HUDEP-2 (cell line): Measurements from ENCODE around the gene PSMG2.
A peak's percentile ranks its signal among the peaks of the same experiment; 100 is the strongest.
"Not testable (repeated sequence)": the region's sequence is repeated elsewhere in the genome, so short reads cannot be mapped to it uniquely, and the experiment has no call there.

Experiments used
- DNase-seq, 76 experiments: peaks; one replicate each; lab custom pipeline; 2025; ENCODE audit not compliant: unreplicated experiment in 76 of 76; lab: John Stamatoyannopoulos, UW

The PSMG2 gene

DNA sequence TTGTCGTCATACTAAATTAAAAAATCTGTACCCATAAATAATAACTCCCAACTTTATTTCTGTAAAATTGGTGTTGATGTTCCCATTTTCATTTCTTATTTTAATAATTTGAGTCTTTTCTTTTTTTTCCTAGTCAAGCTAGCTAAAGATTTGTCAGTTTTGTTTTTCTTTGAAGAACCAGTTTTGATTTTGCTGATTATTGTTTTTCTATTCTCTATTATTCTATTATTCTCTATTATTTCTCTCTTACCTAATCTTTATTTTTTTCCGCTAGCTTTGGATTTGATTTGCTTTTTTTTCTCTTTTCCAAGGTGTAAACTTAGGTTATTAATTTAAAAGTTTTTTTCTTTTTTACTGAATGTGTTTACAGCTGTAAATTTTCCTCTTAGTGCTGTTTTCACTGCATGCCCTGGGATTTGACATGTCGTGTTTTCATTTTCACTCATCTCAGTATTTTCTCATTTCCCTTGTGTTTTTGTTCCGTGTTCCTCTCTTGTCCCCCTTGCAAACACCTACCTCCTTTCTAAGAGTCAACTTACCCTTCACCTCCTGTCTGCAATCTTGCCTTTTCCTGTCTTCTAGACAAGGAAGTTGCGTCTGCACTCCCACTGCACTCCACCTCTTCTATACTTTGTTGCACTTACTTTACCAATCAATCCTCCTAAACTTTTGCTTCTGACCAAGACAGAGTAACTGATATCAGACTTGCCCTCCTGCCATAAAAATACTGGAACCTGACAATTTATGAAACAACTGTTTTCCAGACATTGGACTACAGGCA, 18.8 kb downstream of the PSMG2 start:
- no peak for DNase-seq

DNA sequence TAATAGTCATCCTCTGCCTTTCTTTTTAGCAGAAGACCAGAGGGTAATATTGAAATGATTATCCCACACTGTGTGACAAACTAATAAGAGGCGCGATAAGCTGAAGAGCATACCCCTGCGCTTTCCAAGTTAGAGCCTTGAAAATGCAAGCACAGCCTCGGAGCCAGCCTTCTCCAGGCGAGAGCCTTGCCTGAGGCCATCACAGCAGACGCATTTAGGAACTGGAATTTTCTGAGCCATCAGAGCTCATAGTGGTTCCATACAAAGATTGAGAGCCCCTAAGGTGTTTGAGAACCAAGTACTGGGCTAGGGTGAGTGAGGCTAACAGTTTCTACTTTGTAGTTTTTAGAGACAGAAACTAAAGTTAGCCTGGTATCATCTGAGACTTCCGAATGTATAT, 19.9 kb downstream of the PSMG2 start:
- no peak for DNase-seq

DNA sequence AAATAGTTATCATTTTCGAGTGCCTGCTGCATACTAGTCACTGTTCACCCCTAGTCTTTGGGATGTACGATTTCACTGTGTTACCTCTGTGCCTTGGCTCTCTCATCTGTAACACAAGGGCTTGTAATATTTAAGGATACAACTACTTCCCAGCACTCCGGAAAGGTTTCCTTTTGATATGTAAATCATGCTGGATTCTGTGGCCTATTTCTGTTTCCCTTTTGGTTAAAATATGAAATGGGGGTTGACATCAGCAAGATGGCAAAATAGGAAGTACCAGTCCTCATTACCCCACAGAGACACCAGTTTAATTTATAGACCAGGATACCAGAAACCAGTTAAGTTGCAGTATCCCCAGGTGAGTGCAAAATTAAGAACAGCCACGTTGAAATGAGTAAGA, 23.5 kb downstream of the PSMG2 start:
- DNase-seq, result no peak

DNA sequence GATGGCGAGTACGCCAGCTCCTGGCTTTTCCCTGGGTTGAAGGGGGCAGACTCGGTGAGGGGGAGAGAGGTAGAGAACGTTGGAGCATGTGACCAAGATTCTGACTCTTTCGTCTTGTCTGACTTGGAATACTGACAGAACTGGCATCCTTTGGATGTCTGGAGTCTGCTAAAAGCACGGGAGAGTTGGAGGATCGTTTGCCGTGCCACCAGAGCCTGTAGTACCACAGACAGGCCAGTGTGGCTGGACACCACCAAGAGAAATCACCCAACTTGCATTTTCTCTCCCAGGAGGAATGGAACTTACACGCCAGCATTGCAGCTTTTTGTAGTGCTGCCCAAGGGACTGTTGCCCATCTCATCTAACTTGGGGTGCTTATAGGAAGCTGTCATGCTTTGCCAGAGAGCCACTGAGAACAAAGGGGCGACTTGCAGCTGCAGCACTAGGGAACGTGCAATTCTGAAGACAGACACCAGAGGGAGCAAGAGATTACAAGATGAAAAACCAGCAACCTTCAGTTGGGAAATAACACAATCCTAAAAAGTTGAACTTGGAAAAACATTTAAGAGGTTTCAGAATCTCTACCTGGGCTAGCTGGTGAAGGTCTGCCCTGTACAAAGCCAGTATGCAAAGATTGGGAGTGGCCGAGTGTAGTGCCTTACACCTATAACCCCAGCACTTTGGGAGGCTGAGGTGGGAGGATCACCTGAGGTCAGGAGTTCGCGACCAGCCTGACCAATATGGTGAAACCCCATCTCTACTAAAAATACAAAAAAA, 24.1 kb downstream of the PSMG2 start:
- DNase-seq, result peak in 46 of 76 experiments; percentile 0 to 81 (median 19)

DNA sequence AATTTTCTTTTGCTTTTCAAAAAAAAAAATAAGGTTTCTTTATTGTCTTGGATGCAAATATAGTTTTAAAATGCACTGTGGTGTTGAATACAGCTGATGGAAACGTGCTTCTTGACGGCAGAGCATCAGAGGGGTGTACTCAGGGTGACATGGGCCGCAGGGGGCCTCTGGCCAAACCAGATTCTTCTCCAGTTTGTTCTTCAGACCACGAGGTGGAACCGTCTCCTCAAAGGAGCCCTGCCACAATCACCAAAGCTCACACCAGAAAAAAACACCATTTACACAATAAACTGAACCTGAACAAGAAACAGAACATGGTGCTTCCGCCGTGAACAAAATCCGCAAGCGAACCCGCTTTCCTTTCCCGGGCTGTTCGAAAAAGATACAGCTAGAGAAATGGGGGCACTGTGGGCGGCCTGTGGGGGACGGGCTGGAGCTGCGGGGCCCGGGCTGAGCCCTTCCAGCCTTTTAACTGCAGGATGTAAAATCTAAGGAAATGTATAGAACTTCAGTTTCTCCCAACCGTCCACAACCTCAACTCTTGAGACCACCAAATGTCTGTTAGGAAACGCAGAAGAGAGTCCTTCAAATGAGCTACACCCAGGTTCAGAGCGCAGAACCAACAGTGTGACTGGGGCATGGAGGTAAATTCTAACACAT, 34.5 kb downstream of the PSMG2 start:
- peak in 1 of 76 experiments; percentile 2 for DNase-seq

DNA sequence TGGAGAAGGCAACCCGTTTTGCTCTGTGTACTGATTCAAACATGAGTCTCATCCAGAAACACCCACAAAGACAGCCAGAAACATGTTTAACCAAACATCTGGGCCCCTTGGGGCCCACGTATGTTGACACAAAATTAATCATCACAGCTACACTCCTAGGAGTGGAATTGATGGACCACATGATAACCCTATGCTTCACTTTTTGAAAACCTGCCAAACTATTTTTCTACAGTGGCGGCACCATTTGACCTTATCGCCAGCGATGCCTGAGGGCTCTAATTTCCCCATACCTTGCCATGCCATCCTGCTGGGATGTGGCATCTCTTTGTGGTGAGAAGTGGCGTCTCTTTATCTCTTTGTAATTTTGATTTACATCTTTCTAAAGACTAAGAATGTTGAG, 38.5 kb downstream of the PSMG2 start:
- DNase-seq, result peak in 18 of 76 experiments; percentile 1 to 26 (median 9)

DNA sequence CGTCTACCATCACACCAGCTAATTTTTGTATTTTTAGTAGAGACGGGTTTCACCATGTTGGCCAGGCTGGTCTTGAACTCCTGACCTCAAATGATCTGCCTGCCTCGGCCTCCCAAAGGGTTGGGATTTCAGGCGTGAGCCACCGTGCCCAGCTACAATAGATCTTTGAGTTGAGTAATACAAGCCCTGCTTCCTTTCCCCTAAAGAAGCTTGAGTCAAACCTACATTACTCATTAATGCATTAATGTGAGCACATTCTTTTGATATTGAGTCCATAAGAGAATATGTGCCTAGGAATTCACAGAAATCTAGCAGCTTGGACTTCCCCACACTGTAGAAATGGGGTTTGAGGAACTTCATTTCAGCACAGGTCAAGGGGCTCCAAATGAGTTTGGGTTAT, 39.6 kb downstream of the PSMG2 start:
- DNase-seq, result no peak

DNA sequence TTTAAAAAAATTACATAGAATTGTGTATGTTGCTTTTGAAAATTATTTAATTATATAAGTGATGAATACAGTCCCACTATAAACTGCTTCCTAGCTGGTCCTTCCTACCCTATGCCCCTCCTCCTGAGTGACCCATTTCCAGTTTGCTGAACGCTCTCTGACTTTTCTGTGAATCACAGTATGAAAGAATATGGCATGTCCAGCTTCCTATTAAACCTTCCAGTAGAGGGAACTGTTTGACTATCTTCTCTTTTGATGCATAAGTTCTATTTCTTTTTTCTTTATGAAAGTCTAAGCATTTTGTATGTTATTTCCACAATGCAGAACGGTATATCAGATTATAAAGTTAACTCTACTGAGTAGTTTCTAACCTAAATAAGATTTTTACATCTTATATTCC, 41.3 kb downstream of the PSMG2 start:
- DNase-seq, result peak in 4 of 76 experiments; percentile 5 to 53 (median 25)

DNA sequence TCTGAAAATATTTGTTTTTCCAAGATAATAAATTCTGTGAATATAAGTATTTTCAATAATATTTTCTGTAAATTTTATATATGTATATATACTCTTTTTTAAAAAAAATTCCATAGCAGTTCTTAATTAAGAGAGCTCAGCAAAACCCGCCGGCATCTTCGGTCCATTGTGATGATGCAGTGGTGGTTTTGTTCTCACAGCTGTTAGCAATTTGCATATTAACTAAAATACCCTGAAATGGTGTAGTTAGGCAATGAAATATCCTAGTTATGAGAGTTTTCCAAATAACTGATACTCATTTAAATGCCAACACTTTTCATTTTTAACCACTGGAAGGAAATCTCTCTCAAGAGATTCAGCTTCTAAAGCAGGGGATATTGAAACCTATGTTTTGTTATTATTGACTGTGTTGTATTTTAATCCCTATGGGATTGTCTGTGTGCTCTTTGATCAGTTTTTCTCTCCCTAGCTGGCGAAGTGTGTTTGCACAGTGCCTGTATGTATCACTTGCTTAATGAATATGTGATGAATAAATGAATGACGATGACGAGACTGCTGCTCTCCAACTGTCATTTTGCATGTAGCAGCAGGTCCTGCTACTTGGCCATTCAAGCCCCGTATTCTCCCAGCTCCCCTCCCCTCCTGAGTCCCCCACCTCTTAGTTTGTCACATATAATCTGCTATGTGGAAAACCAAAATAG, 42.4 kb downstream of the PSMG2 start:
- DNase-seq, result no peak

DNA sequence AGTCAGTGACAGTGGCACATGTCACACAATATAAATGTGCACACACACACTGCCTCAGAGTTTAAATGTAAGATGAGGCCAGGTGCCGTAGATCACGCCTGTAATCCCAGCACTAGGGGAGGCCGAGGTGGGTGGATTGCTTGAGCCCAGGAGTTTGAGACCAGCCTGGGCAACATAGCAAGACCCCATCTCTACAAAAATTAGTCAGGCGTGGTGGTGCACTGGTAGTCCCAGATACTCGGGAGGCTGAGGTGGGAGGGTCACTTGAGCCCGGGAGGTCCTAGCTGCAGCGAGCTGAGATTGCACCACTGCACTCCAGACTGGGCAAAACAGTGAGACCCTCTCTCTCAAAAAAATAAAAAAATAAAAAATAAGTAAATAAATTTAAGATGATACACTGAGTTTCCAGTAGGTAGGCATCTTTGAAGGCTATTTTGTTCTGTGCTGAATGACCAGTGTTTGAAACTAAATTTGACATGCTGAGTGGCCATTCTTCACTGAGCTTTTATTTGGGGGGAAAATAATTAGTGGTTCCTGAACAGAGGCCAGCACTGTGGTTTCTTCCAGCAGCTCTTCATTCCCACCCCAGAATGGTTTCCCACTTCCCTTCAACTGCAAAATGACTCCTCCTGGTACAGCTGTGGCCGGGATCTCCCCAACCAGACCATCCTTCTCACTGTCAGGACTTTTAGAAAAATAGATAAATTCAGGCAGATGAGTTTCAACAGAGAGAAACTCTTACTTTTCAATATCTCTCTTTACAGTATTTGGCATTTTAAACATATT, 44.9 kb downstream of the PSMG2 start:
- DNase-seq, result no peak

DNA sequence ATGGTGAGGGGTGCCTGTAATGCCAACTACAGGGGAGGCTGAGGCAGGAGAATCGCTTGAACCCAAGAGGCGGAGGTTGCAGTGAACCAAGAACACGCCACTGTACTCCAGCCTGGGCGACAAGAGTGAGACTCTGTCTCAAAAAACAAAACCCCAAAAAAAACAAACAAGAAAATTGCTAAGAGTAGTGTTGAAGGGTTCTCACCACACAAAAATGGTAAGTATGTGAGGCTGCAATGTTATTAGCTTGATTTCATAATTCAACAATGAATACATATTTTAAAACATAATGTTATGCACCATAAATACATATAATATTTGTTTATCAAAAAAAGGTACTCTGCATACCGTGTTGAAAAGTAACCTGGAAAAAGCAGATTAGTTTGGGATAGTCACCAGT, 45.8 kb downstream of the PSMG2 start:
- DNase-seq, result no peak

DNA sequence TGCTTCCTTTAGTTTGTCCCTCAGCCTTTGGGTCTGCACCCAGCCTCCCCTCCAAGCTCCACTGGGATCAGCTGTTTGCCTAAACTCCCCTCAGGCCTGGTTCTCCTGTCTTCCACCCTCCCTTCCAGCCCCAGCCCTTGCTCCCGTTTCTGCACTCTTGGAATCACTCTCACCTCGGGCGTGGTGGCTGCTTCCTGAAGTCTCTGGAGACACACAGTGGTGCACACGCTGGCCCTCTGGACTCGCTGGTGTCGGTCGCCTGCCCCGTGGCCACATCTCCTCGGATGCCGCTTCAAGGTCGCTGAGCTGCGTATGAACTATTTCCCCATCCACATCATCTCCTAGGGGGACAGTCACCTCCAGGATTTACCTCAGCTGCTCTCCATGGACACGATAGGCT, 46.3 kb downstream of the PSMG2 start:
- no peak for DNase-seq

DNA sequence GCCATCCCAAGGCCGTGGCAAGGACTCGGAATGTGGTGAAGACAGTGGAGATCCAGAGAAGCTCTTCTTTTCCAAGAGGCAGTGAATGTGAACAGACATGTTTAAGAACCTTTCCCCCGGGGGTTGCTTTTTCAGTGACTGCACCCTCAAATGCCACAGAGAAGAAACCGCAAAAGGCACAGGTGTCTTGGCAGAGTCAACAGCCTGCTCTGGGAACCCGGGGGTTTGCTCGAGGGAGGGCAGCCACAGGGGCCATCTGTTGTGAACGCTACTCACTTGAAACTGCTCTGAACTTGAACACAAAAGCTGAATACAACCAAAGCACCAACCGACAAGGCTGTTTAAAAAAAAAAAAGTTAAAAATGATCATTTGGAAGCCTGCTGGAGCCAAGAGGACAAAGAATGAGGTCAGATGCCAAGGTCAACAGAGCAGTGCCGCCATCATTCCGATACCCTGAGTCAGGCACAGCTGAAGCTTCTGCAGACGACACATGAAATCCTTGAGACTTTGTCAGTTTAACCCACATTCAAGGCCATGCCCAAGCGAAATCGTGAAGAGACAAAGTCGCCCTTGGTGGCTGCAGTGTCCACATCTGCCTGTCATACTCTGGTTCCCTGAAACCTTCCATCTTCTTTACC, 47.4 kb downstream of the PSMG2 start:
- no peak for DNase-seq

DNA sequence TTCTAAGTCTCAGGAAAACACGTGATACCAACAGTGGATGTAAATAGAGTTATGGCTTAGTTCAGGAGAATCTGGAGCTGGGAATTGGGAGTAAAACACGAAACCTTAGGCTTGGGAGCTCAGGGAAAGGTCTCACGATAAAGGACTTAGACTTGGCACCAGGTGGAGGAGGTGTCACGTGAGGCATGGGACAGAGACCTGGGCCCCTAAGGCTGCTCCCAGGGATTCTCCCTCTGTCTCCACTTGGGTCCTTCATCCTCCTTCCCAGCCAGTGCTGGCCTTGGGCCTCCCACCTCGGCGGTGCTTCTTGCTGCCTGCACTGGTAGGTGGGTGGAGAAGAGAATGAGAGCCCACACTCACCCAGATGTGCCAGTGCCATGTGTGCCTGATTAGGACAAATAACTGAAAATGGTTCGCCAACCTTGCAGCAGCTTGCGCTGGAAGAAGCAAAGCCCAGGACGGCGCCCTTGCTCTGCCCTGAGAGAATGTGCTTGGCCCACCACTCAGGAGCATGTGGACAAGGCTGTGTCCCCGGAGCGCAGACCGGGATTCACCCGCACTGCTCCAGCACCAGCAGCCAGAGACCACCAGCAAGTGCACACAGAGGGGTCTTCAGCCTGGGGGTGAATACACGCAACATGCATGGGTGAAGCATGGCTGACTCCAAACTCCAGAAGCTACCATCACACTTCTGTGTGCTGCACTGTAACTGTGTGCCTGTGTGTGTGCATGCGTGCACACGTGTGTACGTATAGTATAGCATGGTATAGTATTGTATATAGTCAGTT, 48.1 kb downstream of the PSMG2 start:
- no peak for DNase-seq

DNA sequence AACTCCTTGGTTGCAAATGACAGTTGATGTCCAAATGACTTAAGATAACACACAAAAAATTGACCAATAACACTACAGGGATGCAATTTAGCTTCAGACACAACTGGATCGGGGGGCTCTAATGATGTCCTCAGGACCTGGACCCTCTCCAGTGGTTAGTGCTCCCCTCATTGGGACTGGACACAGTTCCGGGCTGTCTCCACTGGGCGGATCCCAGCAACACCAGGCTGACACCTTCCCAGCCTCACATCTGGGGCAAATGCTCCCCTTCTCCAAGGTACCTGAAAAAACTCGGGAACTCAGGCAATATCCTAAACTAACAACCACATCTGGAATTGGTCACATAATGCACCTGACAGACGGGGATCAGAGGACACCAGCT, 48.7 kb downstream of the PSMG2 start:
- no peak for DNase-seq

DNA sequence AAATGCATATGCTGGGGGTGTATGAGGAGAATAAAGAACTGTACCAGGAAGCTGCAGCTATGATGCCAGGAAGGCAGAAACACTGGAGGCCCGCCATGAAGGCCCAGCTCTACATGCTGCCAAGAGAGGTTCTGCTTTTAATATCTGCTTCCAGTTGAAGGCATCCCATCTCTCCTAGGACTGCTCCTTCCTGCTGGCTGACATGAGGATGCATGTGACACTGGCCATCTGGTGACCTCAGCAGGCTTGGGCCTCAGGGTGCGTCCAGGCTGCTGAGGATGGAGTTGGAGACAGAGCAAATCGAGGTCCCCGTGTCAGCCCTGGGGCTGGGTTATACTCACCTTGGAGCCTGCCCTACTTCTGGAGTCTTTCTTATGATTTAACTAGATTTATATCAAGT, 49.0 kb downstream of the PSMG2 start:
- no peak for DNase-seq

DNA sequence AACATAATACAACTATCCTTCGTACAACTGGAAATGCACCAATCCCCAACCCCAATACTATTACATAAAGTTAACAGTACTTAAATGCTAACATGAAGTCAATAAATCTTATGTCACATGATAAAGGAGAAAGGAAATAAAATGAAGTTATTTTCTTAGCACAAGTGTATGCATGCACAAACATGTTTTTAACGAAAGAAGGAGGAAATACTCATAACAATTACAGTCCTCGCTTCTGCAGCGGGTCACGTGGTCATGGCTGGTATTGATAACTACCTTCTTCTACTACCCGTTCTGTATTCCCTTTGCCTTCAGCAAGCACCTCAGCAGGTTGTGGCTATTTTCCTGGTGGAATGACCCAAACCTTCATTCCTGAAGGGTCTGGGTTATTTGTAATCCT, 51.7 kb downstream of the PSMG2 start:
- DNase-seq, result no peak

DNA sequence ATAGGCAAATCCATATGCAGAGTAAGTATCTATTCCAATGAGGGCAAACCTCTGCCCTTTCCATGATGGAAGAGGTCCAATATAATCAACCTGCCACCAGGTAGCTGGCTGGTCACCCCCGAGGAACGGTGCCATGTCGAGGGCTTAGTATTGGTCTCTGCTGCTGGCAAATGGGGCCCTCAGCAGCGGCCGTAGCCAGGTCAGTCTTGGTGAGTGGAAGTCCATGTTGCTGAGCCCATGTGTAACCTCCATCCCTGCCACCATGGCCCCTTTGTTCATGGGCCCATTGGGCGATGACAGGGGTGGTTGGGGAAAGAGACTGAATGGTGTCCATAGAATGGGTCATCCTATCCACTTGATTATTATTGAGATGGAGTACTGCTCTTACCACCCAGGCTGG, 52.8 kb downstream of the PSMG2 start:
- DNase-seq, result not testable (repeated sequence)

DNA sequence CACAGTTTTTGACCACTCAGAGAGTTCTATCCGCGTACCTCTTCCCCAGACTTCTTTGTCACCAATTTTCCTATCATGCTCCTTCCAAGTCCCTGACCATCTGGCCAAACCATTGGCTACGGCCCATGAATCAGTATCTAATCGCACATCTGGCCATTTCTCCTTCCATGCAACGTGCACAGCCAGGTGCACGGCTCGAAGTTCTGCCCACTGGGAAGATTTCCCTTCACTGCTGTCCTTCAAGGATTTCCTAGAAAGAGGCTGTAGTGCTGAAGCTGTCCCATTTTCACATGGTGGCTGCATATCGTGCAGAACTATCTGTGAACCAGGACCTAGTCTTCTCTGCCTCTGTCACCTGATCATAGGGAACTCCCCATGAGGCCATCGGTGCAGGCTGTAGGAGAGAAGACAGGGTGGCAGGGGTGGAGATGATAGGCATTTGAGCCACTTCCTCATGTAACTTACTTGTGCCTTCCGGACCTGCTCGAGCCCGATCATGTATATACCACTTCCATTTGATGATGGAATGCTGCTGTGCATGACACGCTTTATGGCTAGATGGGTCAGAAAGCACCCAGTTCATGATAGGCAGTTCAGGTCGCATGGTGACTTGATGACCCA, 53.9 kb downstream of the PSMG2 start:
- DNase-seq, result not testable (repeated sequence)
